Kidney glomerular epithelial cell (primary cell): Measurements from ENCODE around the gene MVB12B.

Experiments
- DNase-seq: peaks from one replicate; lab custom pipeline; 2025; lab: John Stamatoyannopoulos, UW

MVB12B gene

GRCh38 chr9:126363250-126363649 is 36.6 kb downstream of the MVB12B start:
- DNase-seq = no peak

GRCh38 chr9:126363847-126364671 is 37.4 kb downstream of the MVB12B start:
- DNase-seq = no peak

GRCh38 chr9:126365780-126366179 is 39.2 kb downstream of the MVB12B start:
- no peak for DNase-seq

GRCh38 chr9:126366366-126367011 is 39.9 kb downstream of the MVB12B start:
- no peak for DNase-seq

GRCh38 chr9:126367139-126367538 is 40.5 kb downstream of the MVB12B start:
- DNase-seq = no peak

GRCh38 chr9:126367616-126368015 is 41.0 kb downstream of the MVB12B start:
- no peak for DNase-seq

GRCh38 chr9:126368020-126368419 is 41.4 kb downstream of the MVB12B start:
- no peak for DNase-seq

- DNase-seq = no peak
Measured at GRCh38 chr9:126371007-126371870, 44.6 kb downstream of the MVB12B start.

- no peak for DNase-seq
Measured at GRCh38 chr9:126372716-126373115, 46.1 kb downstream of the MVB12B start.

- peak; percentile 18 for DNase-seq
Measured at GRCh38 chr9:126373241-126373640, 46.6 kb downstream of the MVB12B start.

GRCh38 chr9:126374366-126374781 is 47.7 kb downstream of the MVB12B start:
- DNase-seq = no peak

- DNase-seq = no peak
Measured at GRCh38 chr9:126375386-126375785, 48.8 kb downstream of the MVB12B start.

- no peak for DNase-seq
Measured at GRCh38 chr9:126376311-126377175, 49.9 kb downstream of the MVB12B start.

GRCh38 chr9:126377176-126377509 is 50.5 kb downstream of the MVB12B start:
- no peak for DNase-seq

GRCh38 chr9:126377536-126377935 is 50.9 kb downstream of the MVB12B start:
- no peak for DNase-seq

GRCh38 chr9:126378761-126379160 is 52.1 kb downstream of the MVB12B start:
- no peak for DNase-seq

- no peak for DNase-seq
Measured at GRCh38 chr9:126379661-126380360, 53.2 kb downstream of the MVB12B start.

GRCh38 chr9:126380447-126380846 is 53.8 kb downstream of the MVB12B start:
- no peak for DNase-seq

- DNase-seq = no peak
Measured at GRCh38 chr9:126381195-126381594, 54.6 kb downstream of the MVB12B start.

- no peak for DNase-seq
Measured at GRCh38 chr9:126383406-126384046, 56.9 kb downstream of the MVB12B start.

- DNase-seq = no peak
Measured at GRCh38 chr9:126384926-126385325, 58.3 kb downstream of the MVB12B start.
